ENCODE results near the gene PCDHGA11.
"Not testable (repeated sequence)": the region's sequence is repeated elsewhere in the genome, so short reads cannot be mapped to it uniquely, and the experiment has no call there.

PCDHGA11 gene

DNA sequence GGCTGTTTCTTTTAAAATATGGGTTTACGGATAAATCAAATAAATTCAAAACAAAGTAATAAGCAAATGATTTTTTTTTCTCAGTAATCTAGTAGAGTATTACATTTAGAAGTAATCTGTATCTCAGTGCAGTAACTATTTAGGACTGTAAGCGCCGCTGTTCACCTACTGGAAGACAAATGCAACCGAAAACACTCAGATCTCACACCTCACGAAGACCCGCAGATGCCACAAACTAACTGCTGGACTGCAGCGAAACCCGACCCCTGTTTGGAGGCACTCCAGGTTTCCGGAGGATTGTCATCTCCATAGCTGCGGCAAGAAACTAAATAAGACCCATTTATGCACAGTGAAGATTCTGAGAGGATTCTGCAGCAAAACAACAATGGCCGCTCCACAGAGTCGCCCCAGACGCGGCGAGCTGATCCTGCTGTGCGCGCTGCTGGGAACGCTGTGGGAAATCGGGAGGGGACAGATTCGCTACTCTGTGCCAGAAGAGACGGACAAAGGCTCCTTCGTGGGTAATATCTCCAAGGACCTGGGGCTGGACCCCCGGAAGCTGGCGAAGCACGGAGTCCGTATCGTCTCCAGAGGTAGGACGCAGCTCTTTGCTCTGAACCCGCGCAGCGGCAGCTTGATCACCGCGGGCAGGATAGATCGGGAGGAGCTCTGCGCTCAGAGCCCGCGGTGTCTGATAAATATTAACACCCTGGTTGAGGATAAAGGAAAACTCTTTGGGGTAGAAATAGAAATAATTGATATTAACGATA is 28.2 kb upstream of the PCDHGA11 start, which contains the start of gene PCDHGA8:
PCDHGA8 (plus strand) TSS at position 205 of the 770 bp plus-strand sequence; CDS start at position 386, 181 bp downstream.
- in situ Hi-C loops (cut with MboI; ENCODE audit: low sequenced_read_pairs, unreplicated experiment), result no loop called here
- TF ChIP-seq, protein P1, sequence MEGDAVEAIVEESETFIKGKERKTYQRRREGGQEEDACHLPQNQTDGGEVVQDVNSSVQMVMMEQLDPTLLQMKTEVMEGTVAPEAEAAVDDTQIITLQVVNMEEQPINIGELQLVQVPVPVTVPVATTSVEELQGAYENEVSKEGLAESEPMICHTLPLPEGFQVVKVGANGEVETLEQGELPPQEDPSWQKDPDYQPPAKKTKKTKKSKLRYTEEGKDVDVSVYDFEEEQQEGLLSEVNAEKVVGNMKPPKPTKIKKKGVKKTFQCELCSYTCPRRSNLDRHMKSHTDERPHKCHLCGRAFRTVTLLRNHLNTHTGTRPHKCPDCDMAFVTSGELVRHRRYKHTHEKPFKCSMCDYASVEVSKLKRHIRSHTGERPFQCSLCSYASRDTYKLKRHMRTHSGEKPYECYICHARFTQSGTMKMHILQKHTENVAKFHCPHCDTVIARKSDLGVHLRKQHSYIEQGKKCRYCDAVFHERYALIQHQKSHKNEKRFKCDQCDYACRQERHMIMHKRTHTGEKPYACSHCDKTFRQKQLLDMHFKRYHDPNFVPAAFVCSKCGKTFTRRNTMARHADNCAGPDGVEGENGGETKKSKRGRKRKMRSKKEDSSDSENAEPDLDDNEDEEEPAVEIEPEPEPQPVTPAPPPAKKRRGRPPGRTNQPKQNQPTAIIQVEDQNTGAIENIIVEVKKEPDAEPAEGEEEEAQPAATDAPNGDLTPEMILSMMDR (IDR thresholded peaks at IDR 0.05; ENCODE audit: borderline replicate concordance, control extremely low read depth, extremely low read depth, insufficient read depth, missing control alignments), result no peak
- no peak for DNase-seq (ENCODE audit: low spot score)

DNA sequence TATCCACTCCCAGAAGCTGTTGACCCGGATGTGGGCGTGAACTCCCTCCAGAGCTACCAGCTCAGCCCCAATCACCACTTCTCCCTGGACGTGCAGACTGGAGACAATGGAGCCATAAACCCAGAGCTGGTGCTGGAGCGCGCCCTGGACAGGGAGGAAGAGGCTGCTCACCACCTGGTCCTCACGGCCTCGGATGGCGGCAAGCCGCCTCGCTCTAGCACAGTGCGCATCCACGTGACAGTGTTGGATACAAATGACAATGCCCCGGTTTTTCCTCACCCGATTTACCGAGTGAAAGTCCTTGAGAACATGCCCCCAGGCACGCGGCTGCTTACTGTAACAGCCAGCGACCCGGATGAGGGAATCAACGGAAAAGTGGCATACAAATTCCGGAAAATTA is 27.6 kb upstream of the PCDHGA11 start:
- DNase-seq (ENCODE audit: low spot score), result no peak
- in situ Hi-C loops (cut with MboI; ENCODE audit: low sequenced_read_pairs, unreplicated experiment), result no loop called here
- TF ChIP-seq, protein P1 (IDR thresholded peaks at IDR 0.05; ENCODE audit: borderline replicate concordance, control extremely low read depth, extremely low read depth, insufficient read depth, missing control alignments), result no peak

DNA sequence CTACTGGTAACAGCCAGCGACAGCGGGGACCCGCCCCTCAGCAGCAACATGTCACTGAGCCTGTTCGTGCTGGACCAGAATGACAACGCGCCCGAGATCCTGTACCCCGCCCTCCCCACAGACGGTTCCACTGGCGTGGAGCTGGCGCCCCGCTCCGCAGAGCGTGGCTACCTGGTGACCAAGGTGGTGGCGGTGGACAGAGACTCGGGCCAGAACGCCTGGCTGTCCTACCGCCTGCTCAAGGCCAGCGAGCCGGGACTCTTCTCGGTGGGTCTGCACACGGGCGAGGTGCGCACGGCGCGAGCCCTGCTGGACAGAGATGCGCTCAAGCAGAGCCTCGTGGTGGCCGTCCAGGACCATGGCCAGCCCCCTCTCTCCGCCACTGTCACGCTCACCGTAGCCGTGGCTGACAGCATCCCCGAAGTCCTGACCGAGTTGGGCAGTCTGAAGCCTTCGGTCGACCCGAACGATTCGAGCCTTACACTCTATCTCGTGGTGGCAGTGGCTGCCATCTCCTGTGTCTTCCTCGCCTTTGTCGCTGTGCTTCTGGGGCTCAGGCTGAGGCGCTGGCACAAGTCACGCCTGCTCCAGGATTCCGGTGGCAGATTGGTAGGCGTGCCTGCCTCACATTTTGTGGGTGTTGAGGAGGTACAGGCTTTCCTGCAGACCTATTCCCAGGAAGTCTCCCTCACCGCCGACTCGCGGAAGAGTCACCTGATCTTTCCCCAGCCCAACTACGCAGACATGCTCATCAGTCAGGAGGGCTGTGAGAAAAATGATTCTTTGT is 26.3 kb upstream of the PCDHGA11 start:
- DNase-seq (ENCODE audit: low spot score); in situ Hi-C loops (cut with MboI; ENCODE audit: low sequenced_read_pairs, unreplicated experiment): not testable (repeated sequence)

DNA sequence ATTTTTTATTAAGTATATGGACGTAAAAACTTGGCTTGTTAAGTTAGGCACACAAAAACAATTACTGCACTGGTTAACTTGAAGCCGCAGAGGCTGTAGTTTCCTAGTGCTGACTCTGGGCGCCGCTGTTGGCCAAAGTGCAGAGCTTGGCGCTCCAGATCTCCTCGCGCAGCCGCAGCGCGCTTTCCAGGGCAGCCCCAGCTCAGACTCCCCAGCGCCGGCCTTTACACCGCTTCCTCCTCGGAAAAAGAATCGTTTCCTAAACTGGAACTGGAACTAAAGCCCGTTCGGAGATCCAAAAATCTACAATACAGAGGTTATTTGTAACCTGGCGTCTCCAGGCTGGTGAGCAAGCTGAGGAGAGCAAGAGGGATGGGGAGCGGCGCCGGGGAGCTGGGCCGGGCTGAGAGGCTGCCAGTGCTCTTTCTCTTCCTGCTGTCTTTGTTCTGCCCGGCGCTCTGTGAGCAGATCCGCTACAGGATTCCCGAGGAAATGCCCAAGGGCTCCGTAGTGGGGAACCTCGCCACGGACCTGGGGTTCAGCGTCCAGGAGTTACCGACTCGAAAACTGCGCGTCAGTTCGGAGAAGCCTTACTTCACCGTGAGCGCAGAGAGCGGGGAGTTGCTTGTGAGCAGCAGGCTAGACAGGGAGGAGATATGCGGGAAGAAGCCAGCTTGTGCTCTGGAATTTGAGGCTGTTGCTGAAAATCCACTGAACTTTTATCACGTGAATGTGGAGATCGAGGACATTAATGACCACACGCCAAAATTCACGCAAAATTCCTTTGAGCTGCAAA is 22.9 kb upstream of the PCDHGA11 start, which contains the start of gene PCDHGB5:
PCDHGB5 (plus strand) TSS at position 192 of the 796 bp plus-strand sequence; CDS start at position 373, 181 bp downstream.
- DNase-seq (ENCODE audit: low spot score), result peak; percentile 59
- in situ Hi-C loops (cut with MboI; ENCODE audit: low sequenced_read_pairs, unreplicated experiment), result not testable (repeated sequence)
- TF ChIP-seq, protein P1 (IDR thresholded peaks at IDR 0.05; ENCODE audit: borderline replicate concordance, control extremely low read depth, extremely low read depth, insufficient read depth, missing control alignments), result peak; percentile 73

DNA sequence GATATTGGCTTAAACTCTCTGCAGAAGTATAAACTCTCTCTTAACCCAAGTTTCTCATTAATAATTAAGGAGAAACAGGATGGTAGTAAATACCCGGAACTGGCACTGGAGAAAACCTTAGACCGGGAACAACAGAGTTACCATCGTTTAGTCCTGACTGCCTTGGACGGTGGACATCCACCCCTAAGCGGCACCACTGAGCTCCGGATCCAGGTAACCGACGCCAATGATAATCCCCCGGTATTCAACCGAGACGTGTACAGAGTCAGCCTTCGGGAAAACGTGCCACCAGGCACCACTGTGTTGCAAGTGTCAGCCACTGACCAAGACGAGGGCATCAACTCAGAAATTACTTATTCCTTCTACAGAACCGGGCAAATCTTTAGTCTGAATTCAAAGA is 22.2 kb upstream of the PCDHGA11 start:
- TF ChIP-seq, protein P1 (IDR thresholded peaks at IDR 0.05; ENCODE audit: borderline replicate concordance, control extremely low read depth, extremely low read depth, insufficient read depth, missing control alignments), result no peak
- in situ Hi-C loops (cut with MboI; ENCODE audit: low sequenced_read_pairs, unreplicated experiment), result no loop called here
- no peak for DNase-seq (ENCODE audit: low spot score)

DNA sequence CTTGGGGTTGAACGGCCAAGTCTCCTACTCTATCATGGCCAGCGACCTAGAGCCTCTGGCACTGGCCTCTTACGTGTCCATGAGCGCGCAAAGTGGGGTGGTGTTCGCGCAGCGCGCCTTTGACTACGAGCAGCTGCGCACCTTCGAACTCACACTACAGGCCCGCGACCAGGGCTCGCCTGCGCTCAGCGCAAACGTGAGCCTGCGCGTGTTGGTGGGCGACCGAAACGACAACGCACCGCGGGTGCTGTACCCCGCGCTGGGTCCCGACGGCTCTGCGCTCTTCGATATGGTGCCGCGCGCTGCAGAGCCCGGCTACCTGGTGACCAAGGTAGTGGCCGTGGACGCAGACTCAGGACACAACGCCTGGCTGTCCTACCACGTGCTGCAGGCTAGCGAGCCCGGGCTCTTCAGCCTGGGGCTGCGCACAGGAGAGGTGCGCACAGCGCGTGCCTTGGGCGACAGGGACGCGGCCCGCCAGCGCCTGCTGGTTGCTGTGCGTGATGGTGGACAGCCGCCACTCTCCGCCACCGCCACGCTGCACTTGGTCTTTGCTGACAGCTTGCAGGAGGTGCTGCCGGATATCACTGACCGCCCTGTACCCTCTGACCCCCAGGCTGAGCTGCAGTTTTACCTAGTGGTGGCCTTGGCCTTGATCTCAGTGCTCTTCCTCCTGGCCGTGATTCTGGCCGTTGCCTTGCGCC is 21.1 kb upstream of the PCDHGA11 start:
- TF ChIP-seq, protein P1 (IDR thresholded peaks at IDR 0.05; ENCODE audit: borderline replicate concordance, control extremely low read depth, extremely low read depth, insufficient read depth, missing control alignments), result no peak
- in situ Hi-C loops (cut with MboI; ENCODE audit: low sequenced_read_pairs, unreplicated experiment), result no loop called here
- no peak for DNase-seq (ENCODE audit: low spot score)

All from GM13976 (cell line).